AG04450 (cell line): ENCODE data around the gene FOXRED1. TPM values are rescaled to one million over a fixed set of nuclear protein-coding genes. Genes with fewer than 3 reads are reported as not detected.

Experiments
- CTCF ChIA-PET: fragments of 300-600, 350-600 bp; formaldehyde crosslinking; extraction: SDS; loops from one replicate; lab custom pipeline; 2022; ENCODE audit warnings: antibody characterized with exemption, inconsistent platforms; lab: Charles Lee
- POLR2A ChIA-PET: fragments of 350-600 bp; formaldehyde crosslinking; extraction: SDS; loops from one replicate; lab custom pipeline; 2021; ENCODE audit warnings: antibody characterized with exemption, inconsistent platforms; lab: Yijun Ruan, JAX
- DNase-seq: peaks from one replicate; pipeline ENCODE4 v3.0.0-alpha.2; 2011; ENCODE audit warnings: low read depth, low spot score
- H3K27ac ChIP-seq: one replicate; pipeline ENCODE4 v1.5.1; 2012; ENCODE audit warnings: low read depth, low read length, control low read depth
- H3K27me3 ChIP-seq: one replicate; pipeline ENCODE4 v1.6.0; 2012; ENCODE audit warnings: low read length; ENCODE audit not compliant: control insufficient read depth, insufficient read depth
- H3K4me3 ChIP-seq: 2 replicates; pipeline ENCODE4 v1.5.1; 2011; ENCODE audit warnings: mild to moderate bottlenecking, low read depth, low read length, control low read depth
- H3K9me3 ChIP-seq: 2 replicates; pipeline ENCODE4 v1.5.1; 2012; ENCODE audit warnings: low read length; ENCODE audit not compliant: control insufficient read depth, insufficient read depth
- CTCF ChIP-seq: IDR thresholded peaks from 2 replicates; pipeline ENCODE4 v1.5.1; 2011; ENCODE audit warnings: low read depth, low read length, control low read depth, inconsistent platforms
- polyA plus RNA-seq: library from polyadenylated mRNA; depleted of rRNA; stranded (reverse); fragments of >200 nt; gene quantifications from 2 replicates; pipeline ENCODE4 v1.2.3, GENCODE V29; 2011

Gene FOXRED1
- polyA plus RNA-seq, 1 experiment, result 10.2 TPM

DNA sequence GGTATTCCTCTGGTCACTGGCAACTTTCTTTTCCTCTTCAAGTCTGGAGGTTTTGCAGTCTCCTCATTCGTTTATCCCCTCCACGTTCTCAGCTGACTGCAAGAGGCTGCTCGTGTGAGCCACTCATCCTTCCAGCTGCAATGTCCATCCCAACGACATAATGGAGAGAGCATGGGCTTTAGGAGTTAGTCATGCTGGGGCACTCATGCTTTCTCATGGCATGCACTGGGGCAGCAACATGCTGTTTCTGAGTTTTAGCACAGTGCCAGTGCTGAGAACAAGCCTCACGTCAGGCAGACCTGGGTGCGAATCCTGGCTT is 42.0 kb downstream of the FOXRED1 start:
- Histone ChIP-seq H3K27me3 (no peaks in the 10 kb centered on the region), H3K4me3 (no peak overlapping the region), H3K27ac (no peak overlapping the region), H3K9me3 (no peaks in the 10 kb centered on the region)
- ChIA-PET CTCF (interaction anchor here (0.6 to 8.2 kb wide), 27 partner anchors 8 to 1034 kb away, joined by 3 to 163 read pairs (median 5); no protein-coding TSS in a partner anchor), POLR2A (interaction anchor here (1.3 kb wide), 2 partner anchors 170 to 174 kb away, joined by 3 to 9 read pairs; no protein-coding TSS in a partner anchor)
- DNase-seq, result no peak
- TF ChIP-seq CTCF, result no peak

DNA sequence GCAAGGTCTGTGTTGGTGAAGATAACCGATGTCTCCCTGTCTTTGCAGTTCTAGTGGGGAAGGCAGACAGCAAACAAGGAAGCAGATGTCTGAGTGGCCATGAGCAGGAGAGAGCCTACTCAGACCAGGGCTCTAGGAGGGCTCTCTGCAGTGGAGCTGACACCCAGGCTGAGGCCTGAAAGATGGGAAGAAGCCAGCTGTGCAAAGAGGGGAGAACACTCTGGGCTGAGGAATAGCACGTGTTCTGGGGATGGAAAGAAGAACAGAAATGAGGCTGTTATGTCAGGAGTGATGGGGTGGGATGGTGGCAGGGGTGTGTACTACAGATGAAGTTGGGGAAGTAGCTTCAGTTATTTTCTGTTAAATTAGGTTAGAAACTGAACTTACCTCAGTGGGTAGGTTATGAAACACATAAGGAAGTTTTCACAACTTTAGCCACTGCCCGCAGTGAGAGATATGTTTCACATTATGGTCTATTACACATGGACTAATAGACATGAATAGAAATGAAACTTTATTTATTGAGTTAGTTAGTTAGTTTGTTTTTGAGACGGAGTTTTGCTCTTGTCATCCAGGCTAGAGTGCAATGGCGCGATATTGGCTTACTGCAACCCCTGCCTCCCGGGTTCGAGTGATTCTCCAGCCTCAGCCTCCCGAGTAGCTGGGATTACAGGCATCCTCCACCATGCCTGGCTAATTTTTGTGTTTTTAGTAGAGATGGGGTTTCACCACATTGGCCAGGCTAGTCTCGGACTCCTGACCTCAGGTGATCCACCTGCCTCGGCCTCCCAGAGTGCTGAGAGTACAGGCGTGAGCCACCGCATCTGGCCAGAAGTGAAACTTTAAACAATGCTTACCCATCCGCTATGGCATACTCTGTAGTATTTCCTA is 42.7 kb downstream of the FOXRED1 start:
- H3K4me3 ChIP-seq, result no peak overlapping the region
- H3K9me3 ChIP-seq, result no peaks in the 10 kb centered on the region
- no peaks in the 10 kb centered on the region for H3K27me3 ChIP-seq
- ChIA-PET CTCF (interaction anchor here (0.6 to 8.2 kb wide), 19 partner anchors 8 to 678 kb away, joined by 3 to 163 read pairs (median 6); no protein-coding TSS in a partner anchor), POLR2A (no interaction called here)
- DNase-seq, result no peak
- no peak overlapping the region for H3K27ac ChIP-seq
- TF ChIP-seq CTCF, result no peak

GRCh38 chr11:126312961-126313360 is 44.0 kb downstream of the FOXRED1 start:
- CTCF ChIA-PET, result interaction anchor here (3.1 to 8.2 kb wide), 2 partner anchors 45 to 168 kb away, joined by 20 to 163 read pairs; no protein-coding TSS in a partner anchor
- Histone ChIP-seq H3K27ac (no peak overlapping the region), H3K27me3 (no peaks in the 10 kb centered on the region), H3K9me3 (no peaks in the 10 kb centered on the region), H3K4me3 (no peak overlapping the region)
- POLR2A ChIA-PET, result no interaction called here
- no peak for TF ChIP-seq CTCF
- DNase-seq, result no peak

DNA sequence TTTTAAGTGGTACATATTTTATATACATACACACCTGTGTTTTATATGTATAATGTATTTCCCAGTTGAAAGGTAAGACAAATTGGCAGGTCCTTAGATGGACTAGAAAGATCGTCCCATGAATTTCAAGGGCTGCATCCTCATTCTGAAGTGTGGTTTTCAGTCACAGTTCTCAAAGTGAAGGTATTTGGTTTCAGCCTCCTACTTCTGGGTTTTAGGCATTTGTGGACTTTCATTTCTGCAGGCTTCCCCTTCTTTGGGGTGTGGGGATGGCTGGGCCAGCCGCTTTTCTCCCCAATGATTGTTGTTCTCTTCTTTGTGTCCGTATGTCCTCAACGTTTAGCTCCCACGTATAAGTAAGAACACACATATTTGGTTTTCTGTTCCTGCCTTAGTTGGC is 44.9 kb downstream of the FOXRED1 start:
- DNase-seq, result no peak
- POLR2A ChIA-PET, result no interaction called here
- CTCF ChIA-PET, result interaction anchor here (8.2 kb wide), 1 partner anchor 167 kb away, joined by 163 read pairs; no protein-coding TSS in a partner anchor
- Histone ChIP-seq H3K27ac (no peak overlapping the region), H3K27me3 (no peaks in the 10 kb centered on the region), H3K4me3 (no peak overlapping the region), H3K9me3 (no peaks in the 10 kb centered on the region)
- TF ChIP-seq CTCF, result no peak

DNA sequence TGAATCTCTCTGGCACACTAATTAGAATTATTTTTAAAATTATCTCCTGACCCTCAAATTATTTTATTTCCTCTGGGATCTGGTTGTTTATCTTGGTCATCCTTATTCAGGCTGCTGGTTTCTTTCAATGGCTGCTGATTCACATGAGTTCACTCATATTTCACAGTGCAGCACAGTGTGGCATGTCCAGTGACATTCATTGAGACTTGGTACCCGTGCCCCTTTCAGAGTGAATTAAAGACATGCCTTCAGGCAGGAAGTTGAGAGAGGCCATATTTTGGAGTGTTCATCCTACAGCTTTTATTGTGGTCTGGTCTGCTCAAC is 48.4 kb downstream of the FOXRED1 start:
- ChIA-PET CTCF (interaction anchor here (2.0 to 2.5 kb wide), 2 partner anchors 124 to 163 kb away, joined by 10 to 20 read pairs; no protein-coding TSS in a partner anchor), POLR2A (interaction anchor here (0.7 to 2.3 kb wide), 5 partner anchors 14 to 166 kb away, joined by 3 to 16 read pairs (median 3); partner anchors contain the start of genes DCPS and ST3GAL4)
- H3K27ac ChIP-seq, result peak overlapping the region; percentile 99
- no peaks in the 10 kb centered on the region for H3K27me3 ChIP-seq
- no peak for DNase-seq
- no peak overlapping the region for H3K4me3 ChIP-seq
- H3K9me3 ChIP-seq, result no peaks in the 10 kb centered on the region
- no peak for TF ChIP-seq CTCF
